ENCODE measurements around the gene BAG3. TPM values are rescaled to one million over a fixed set of nuclear protein-coding genes. Genes with fewer than 3 reads are reported as not detected.

The BAG3 gene
- total and polyA plus RNA-seq, 10 donors, result 2.1 to 36.0 (median 16.7) TPM

DNA sequence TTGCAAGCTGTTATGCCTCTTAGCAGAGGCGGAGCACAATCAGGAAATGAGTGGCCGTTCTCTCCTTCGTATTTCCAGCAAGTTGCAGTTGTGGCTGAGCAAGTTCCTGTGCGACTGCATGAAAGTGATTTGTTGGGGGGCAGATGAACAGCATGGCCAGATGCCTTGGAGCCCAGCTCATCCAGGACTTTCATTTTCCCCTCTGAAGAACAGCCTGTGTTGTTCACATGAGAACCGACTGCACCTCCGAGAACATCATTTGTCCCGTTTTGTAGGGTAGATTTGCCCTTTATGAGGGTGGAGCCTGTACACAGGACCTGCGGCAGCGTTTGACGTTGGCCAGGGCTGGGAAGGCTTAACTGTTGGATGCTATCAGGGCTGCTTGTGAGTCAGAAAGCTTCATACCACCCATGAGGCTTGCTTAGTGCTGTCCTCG is 4.4 kb downstream of the BAG3 start:
- Histone ChIP-seq H3K4me3 (peak overlapping the region in 2 of 8 donors; percentile 2 to 40), H3K36me3 (peaks cover 0 to 19% (median 0%) of the 10 kb centered on the region in 6 donors), H3K27ac (peak overlapping the region in 7 of 8 donors; percentile 48 to 95 (median 89)), H3K9me3 (no peaks in the 10 kb centered on the region), H3K4me1 (peaks cover 34 to 84% (median 58%) of the 10 kb centered on the region in 6 donors), H3K27me3 (replicated peaks in 1 of 7) (peaks cover 0 to 10% (median 0%) of the 10 kb centered on the region in 7 donors)
- intact Hi-C loops (cut with DNase I; ENCODE audit: low total_unique reads), result no loop called here
- TF ChIP-seq POLR2AphosphoS5 (IDR thresholded peaks at IDR 0.05) (peak in 1 of 3 donors; percentile 32), POLR2A (IDR thresholded peaks at IDR 0.05) (no peak)
- TF ChIP-seq, protein P1, sequence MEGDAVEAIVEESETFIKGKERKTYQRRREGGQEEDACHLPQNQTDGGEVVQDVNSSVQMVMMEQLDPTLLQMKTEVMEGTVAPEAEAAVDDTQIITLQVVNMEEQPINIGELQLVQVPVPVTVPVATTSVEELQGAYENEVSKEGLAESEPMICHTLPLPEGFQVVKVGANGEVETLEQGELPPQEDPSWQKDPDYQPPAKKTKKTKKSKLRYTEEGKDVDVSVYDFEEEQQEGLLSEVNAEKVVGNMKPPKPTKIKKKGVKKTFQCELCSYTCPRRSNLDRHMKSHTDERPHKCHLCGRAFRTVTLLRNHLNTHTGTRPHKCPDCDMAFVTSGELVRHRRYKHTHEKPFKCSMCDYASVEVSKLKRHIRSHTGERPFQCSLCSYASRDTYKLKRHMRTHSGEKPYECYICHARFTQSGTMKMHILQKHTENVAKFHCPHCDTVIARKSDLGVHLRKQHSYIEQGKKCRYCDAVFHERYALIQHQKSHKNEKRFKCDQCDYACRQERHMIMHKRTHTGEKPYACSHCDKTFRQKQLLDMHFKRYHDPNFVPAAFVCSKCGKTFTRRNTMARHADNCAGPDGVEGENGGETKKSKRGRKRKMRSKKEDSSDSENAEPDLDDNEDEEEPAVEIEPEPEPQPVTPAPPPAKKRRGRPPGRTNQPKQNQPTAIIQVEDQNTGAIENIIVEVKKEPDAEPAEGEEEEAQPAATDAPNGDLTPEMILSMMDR (IDR thresholded peaks at IDR 0.05 in 8 of 11, conservative IDR thresholded peaks at IDR 0.05 in 3 of 11), result no peak
- no peak for DNase-seq
- WGBS, 5 donors, result 40 to 57% (median 52%) methylated on average over 11 of the region's 11 CpGs

DNA sequence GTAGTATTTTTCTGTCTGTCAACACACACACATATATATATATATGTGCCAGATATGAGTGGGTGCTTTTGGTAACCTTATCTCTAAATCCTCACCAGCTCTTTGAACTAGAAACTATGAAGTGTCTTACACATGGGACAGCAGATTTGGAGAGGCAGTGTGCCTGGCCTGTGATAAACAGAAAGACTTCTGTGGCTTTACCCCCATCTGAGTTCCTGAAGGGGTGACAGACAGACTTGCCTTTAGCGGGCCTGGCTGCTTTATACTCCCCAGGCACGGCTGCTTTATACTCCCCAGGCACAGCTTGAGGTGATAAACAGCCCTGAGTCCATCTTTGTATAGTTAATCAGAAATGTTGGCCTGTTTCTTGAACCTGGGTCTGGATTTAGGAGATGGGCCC is 5.6 kb downstream of the BAG3 start:
- intact Hi-C loops (cut with DNase I; ENCODE audit: low total_unique reads), result no loop called here
- no peaks in the 10 kb centered on the region for H3K9me3 ChIP-seq
- 74 to 93% (median 82%) methylated on average over 2 of the region's 2 CpGs for WGBS, 5 donors
- peaks cover 0 to 19% (median 0%) of the 10 kb centered on the region in 6 donors for H3K36me3 ChIP-seq
- H3K27ac ChIP-seq, result peak overlapping the region in 2 of 8 donors; percentile 2 to 27
- H3K4me1 ChIP-seq, result peaks cover 34 to 89% (median 56%) of the 10 kb centered on the region in 6 donors
- no peak for DNase-seq
- H3K27me3 ChIP-seq (replicated peaks in 1 of 7), result peaks cover 0 to 6% (median 0%) of the 10 kb centered on the region in 7 donors
- no peak for TF ChIP-seq POLR2A (IDR thresholded peaks at IDR 0.05)
- TF ChIP-seq, protein P1 (IDR thresholded peaks at IDR 0.05 in 8 of 11, conservative IDR thresholded peaks at IDR 0.05 in 3 of 11), result no peak
- no peak for TF ChIP-seq POLR2AphosphoS5 (IDR thresholded peaks at IDR 0.05)
- H3K4me3 ChIP-seq, result no peak overlapping the region

DNA sequence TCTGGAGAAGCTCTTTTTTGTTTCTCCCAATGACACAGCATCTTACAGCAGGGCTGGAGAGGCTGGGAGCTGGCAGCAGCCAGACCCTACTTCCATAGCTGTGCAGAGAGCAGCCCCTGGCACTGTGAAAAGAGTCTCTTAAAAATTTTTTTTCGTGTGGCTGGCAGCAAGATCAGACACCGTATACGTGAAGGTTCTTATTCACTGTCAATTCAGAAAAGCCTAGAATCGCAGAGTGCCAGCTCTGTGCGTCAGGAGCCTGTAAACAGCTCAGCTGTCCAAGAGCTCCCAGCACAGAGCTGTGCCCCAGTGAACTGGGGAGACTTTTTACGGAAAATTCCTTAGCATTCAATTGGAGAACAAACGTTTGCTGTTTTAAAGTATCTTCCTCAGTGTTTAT is 6.5 kb downstream of the BAG3 start:
- intact Hi-C loops (cut with DNase I; ENCODE audit: low total_unique reads), result no loop called here
- H3K4me1 ChIP-seq, result peaks cover 32 to 85% (median 52%) of the 10 kb centered on the region in 6 donors
- 77 to 89% (median 86%) methylated on average over 7 of the region's 7 CpGs for WGBS, 5 donors

GRCh38 chr10:119658274-119658673 is 7.1 kb downstream of the BAG3 start:
- intact Hi-C loops (cut with DNase I; ENCODE audit: low total_unique reads), result no loop called here
- TF ChIP-seq POLR2A (IDR thresholded peaks at IDR 0.05), result no peak
- TF ChIP-seq, protein P1 (IDR thresholded peaks at IDR 0.05 in 8 of 11, conservative IDR thresholded peaks at IDR 0.05 in 3 of 11), result no peak
- peak; percentile 32 to 57 (median 56) for TF ChIP-seq POLR2AphosphoS5 (IDR thresholded peaks at IDR 0.05)
- WGBS, 5 donors, result 74 to 90% (median 81%) methylated on average over 9 to 13 of the region's 13 CpGs
- H3K4me3 ChIP-seq, result no peak overlapping the region
- peaks cover 0 to 19% (median 0%) of the 10 kb centered on the region in 6 donors for H3K36me3 ChIP-seq
- no peaks in the 10 kb centered on the region for H3K9me3 ChIP-seq
- H3K27ac ChIP-seq, result peak overlapping the region in 3 of 8 donors; percentile 15 to 44 (median 20)
- H3K27me3 ChIP-seq (replicated peaks in 1 of 7), result no peaks in the 10 kb centered on the region
- peaks cover 26 to 85% (median 49%) of the 10 kb centered on the region in 6 donors for H3K4me1 ChIP-seq
- no peak for DNase-seq

More for the DNA sequence above, 6.5 kb downstream of the BAG3 start:
- no peak for DNase-seq
- Histone ChIP-seq H3K27me3 (replicated peaks in 1 of 7) (no peaks in the 10 kb centered on the region), H3K4me3 (no peak overlapping the region), H3K36me3 (peaks cover 0 to 19% (median 0%) of the 10 kb centered on the region in 6 donors), H3K27ac (peak overlapping the region in 1 of 8 donors; percentile 14), H3K9me3 (no peaks in the 10 kb centered on the region)
- no peak for TF ChIP-seq POLR2AphosphoS5 (IDR thresholded peaks at IDR 0.05)
- TF ChIP-seq, protein P1 (IDR thresholded peaks at IDR 0.05 in 8 of 11, conservative IDR thresholded peaks at IDR 0.05 in 3 of 11), result no peak
- no peak for TF ChIP-seq POLR2A (IDR thresholded peaks at IDR 0.05)
